AG04450 (cell line): ENCODE results near the gene HS6ST3. TPM values are rescaled to one million over a fixed set of nuclear protein-coding genes. Genes with fewer than 3 reads are reported as not detected.
"Not testable (repeated sequence)": the region's sequence is repeated elsewhere in the genome, so short reads cannot be mapped to it uniquely, and the experiment has no call there.

ENCODE experiments used
- CTCF ChIA-PET: fragments of 300-600, 350-600 bp; formaldehyde crosslinking; extraction: SDS; loops from one replicate; lab custom pipeline; 2022; ENCODE audit warnings: antibody characterized with exemption, inconsistent platforms; lab: Charles Lee
- POLR2A ChIA-PET: fragments of 350-600 bp; formaldehyde crosslinking; extraction: SDS; loops from one replicate; lab custom pipeline; 2021; ENCODE audit warnings: antibody characterized with exemption, inconsistent platforms; lab: Yijun Ruan, JAX
- DNase-seq: peaks from one replicate; pipeline ENCODE4 v3.0.0-alpha.2; 2011; ENCODE audit warnings: low read depth, low spot score
- H3K27ac ChIP-seq: one replicate; pipeline ENCODE4 v1.5.1; 2012; ENCODE audit warnings: low read depth, low read length, control low read depth
- H3K27me3 ChIP-seq: one replicate; pipeline ENCODE4 v1.6.0; 2012; ENCODE audit warnings: low read length; ENCODE audit not compliant: control insufficient read depth, insufficient read depth
- H3K4me3 ChIP-seq: 2 replicates; pipeline ENCODE4 v1.5.1; 2011; ENCODE audit warnings: mild to moderate bottlenecking, low read depth, low read length, control low read depth
- H3K9me3 ChIP-seq: 2 replicates; pipeline ENCODE4 v1.5.1; 2012; ENCODE audit warnings: low read length; ENCODE audit not compliant: control insufficient read depth, insufficient read depth
- CTCF ChIP-seq: IDR thresholded peaks from 2 replicates; pipeline ENCODE4 v1.5.1; 2011; ENCODE audit warnings: low read depth, low read length, control low read depth, inconsistent platforms
- polyA plus RNA-seq: library from polyadenylated mRNA; depleted of rRNA; stranded (reverse); fragments of >200 nt; gene quantifications from 2 replicates; pipeline ENCODE4 v1.2.3, GENCODE V29; 2011

HS6ST3 gene
- polyA plus RNA-seq, 1 experiment, result not detected

DNA sequence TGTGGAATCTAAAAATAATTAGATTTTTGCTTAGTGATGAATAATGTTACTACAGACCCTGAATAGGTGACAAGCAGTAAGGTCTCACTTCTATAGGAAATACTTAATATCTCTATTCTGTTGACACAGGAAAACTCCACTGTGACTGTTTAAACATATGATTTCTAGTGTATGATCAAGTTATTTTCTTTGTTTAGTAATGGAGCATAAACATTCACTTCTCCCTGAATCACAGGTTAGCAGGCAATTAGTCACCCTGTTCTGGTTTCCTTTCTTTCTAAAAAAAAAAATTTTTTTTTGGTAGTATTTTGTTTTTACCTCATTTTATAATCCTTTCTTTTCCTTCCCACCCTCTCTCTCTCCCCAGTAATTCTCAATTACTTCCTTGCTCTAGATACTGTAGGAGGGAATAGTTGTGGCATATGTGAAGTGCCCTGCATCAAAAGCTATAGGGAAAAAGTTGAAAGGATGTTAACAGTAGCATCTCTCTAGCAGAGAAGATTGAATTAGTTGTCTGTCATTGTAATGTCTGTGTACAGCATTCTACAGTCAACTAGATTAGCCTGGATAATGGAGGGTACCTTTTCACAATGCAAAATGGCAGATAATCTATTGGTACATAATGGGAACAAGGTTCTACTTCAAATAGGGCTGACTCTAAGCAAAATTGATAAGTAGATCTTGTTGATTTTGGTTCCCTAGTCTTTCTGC lies 3.5 kb downstream of the HS6ST3 start:
- no peak for TF ChIP-seq CTCF
- ChIA-PET POLR2A (no interaction called here), CTCF (no interaction called here)
- no peak for DNase-seq
- Histone ChIP-seq H3K4me3 (no peak overlapping the region), H3K9me3 (no peaks in the 10 kb centered on the region; the same call in 1 of the 2 replicates), H3K27me3 (peaks cover 33% of the 10 kb centered on the region), H3K27ac (no peak overlapping the region)

- no peak for DNase-seq
- Histone ChIP-seq H3K27ac (no peak overlapping the region), H3K9me3 (no peaks in the 10 kb centered on the region), H3K4me3 (no peak overlapping the region), H3K27me3 (no peaks in the 10 kb centered on the region)
- ChIA-PET POLR2A (no interaction called here), CTCF (no interaction called here)
- no peak for TF ChIP-seq CTCF
Measured at GRCh38 chr13:96100457-96101220, 10.7 kb downstream of the HS6ST3 start.

GRCh38 chr13:96104516-96104915 lies 14.6 kb downstream of the HS6ST3 start:
- no peak for TF ChIP-seq CTCF
- H3K9me3 ChIP-seq, result no peaks in the 10 kb centered on the region; the same call in 1 of the 2 replicates
- CTCF ChIA-PET, result no interaction called here
- no peak for DNase-seq
- H3K4me3 ChIP-seq, result no peak overlapping the region
- POLR2A ChIA-PET, result interaction anchor here (0.6 kb wide), 1 partner anchor 483 kb away, joined by 4 read pairs; no protein-coding TSS in a partner anchor
- H3K27me3 ChIP-seq, result no peaks in the 10 kb centered on the region
- no peak overlapping the region for H3K27ac ChIP-seq

DNA sequence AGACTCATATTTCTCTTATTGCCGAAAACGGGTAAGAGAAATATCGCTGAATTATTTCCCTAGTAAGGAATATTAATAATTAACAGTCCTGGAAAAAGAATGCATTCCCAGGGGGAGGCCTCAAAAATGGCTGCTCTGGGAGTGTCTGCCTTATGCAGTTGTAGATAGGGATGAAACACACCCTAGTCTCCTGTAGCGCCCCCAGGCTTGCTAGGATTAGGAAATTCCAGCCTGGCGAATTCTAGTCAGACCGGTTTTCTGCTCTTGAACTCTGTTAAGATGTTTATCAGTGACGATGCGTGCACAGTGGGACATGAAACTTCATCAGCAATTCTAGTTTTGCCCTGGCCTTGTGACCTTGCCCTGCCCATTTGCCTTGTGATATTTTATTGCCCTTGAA lies 18.2 kb downstream of the HS6ST3 start:
- POLR2A ChIA-PET, DNase-seq, CTCF ChIA-PET, H3K4me3 ChIP-seq, H3K9me3 ChIP-seq, H3K27me3 ChIP-seq, H3K27ac ChIP-seq: not testable (repeated sequence)

GRCh38 chr13:96109125-96109524 lies 19.2 kb downstream of the HS6ST3 start:
- no peak for DNase-seq
- Histone ChIP-seq H3K27me3 (no peaks in the 10 kb centered on the region), H3K4me3 (no peak overlapping the region), H3K9me3 (no peaks in the 10 kb centered on the region; the same call in 1 of the 2 replicates), H3K27ac (no peak overlapping the region)
- TF ChIP-seq CTCF, result no peak
- CTCF ChIA-PET, result no interaction called here
- POLR2A ChIA-PET, result no interaction called here
